ENCODE data around the gene DAPK1.

- TF ChIP-seq CTCF (IDR thresholded peaks at IDR 0.05) (no peak), EZH2phosphoT487 (IDR thresholded peaks at IDR 0.05) (no peak), EZH2 (IDR thresholded peaks at IDR 0.05) (no peak)
These were observed 49.0 kb downstream of the DAPK1 start for GRCh38 chr9:87546704-87547103.

All from neural progenitor cell (in vitro differentiated cells).